ENCODE data around the gene QSER1.
"Not testable (repeated sequence)": the region's sequence is repeated elsewhere in the genome, so short reads cannot be mapped to it uniquely, and the experiment has no call there.

Gene QSER1

DNA sequence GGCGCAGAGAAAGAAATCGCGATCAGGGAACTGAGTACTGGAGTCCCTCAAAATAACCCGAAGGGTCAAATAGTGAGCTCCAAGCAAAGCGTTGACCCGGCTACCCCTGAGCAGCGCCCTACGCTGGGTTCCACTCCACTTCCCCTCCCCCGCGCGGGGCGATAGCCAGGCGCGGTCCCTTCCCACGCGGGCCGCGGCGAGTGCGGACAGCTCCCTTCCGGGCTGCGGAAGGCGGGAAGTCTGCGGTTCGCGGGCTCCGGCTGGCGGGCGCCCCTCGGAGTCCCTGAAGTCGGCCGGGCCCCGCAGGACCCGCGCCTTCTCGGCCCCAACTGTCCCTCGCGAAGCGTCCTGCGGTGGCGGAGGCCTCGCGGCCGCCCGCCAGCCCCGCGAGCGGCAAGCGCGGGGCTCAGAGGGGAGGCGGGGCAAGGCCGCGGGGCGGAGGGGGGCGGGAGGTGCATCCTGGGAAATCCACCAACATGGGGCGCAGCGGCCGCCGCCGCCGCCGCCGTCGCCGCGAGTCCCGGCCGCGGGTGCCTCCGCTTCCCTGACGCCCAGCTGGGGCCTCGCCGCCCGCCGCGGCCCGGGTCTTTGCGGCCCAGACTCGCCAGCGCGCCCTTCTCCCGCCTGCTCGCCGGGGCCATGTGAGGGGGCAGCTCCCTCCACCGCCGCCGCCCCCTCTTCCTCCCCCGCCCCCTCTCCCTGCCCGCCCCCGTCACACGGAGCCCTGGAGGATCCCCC is at the start of gene QSER1:
Gene QSER1, plus strand, starts transcription at position 457 of the 738 bp plus-strand sequence. CDS start 315 bp downstream, outside the sequence.
- DNase-seq (ENCODE audit: low read depth) = no peak

DNA sequence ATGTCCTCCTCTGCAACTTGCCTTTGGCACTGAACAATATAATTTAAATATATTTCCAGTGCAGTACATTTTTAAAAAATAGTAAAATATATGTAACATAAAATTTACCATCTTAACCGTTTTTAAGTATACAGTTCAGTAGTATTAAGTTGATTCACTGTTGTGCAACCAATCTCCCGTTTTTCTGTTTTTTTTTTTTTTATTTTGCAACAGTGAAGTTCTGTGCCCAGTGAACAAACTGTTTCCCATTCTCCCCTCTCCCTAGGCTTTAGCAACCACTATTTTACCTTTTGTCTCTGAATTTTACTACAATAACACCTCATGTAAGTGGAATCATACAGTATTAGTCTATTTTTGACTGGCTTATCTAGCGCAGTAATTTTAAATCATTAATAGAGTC is 49.1 kb upstream of the QSER1 start:
- no peak for DNase-seq (ENCODE audit: low read depth)

DNA sequence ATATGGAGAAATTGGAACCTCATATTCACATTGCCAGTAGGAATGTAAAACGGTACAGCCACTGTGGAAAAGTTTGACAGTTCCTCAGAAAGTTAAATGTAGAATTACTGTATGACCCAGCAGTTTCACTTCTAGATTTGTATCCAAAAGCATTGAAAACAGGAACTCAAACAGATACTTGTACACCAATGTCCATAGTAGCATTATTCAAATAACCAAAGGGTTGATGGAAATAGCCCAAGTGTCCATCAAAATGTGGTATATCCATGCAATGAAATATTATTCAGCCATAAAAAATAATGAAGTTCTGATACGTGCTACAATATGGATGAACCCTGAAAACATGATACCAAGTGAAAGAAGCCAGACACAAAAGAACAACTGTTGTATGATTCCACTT is 45.1 kb upstream of the QSER1 start:
- DNase-seq (ENCODE audit: low read depth) = no peak

GRCh38 chr11:32849761-32850160 is 42.9 kb upstream of the QSER1 start:
- DNase-seq (ENCODE audit: low read depth) = no peak

DNA sequence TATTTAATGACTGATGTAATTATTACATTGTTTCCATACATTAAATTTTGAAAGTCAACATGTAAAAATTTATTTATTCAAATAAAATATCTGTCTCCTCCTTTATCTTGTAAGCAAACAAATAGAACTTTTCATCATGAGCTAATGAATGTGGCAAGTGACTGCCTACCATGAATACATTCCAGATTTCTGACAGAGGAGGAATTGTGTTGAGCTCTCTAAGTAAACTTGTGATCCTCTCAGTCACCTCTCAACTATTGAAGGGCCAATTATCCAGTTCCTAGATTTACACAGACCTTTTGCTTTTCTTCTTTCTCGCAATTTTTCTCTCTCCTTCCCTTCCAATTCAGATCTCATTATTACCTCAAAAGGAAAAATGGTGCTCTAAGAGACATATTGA is 41.4 kb upstream of the QSER1 start:
- DNase-seq (ENCODE audit: low read depth) = no peak

DNA sequence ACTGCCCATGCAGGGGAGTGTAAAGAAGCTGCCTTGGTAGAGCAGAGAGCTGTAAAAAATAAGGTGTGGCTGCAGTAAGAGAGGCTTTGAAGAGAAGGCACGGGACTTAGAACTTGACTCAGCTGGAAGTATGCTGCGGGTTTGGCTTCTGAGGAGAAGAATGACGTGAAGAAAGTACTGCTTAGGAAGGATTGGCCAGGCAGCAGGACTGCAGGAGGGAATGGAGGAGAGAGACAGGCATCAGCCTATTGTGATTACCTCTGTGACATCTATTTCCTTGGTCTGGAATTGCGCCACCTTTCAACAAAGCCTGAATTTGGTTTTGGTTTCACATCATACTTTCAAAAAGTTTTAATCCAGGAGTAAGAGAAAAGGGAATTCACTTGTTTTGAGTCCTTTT is 40.4 kb upstream of the QSER1 start:
- DNase-seq (ENCODE audit: low read depth) = no peak

- DNase-seq (ENCODE audit: low read depth) = no peak
Measured at GRCh38 chr11:32855601-32856000, 37.0 kb upstream of the QSER1 start.

DNA sequence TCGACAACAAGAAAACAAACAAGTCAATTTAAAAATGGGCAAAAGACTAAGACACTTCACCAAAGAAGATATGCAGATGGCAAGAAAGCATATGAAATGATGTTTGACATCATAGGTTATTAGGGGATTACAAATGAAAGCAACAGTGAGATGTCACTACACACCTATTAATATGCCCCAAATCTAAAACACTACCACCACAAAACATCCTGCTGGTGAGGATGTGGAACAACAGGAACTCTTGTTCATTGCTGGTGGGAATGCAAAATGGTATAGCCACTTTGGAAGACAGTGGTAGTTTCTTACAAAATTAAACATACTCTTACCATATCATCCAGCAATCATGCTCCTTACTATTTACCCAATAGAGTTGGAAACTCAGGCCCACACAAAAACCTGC is 33.9 kb upstream of the QSER1 start:
- no peak for DNase-seq (ENCODE audit: low read depth)

DNA sequence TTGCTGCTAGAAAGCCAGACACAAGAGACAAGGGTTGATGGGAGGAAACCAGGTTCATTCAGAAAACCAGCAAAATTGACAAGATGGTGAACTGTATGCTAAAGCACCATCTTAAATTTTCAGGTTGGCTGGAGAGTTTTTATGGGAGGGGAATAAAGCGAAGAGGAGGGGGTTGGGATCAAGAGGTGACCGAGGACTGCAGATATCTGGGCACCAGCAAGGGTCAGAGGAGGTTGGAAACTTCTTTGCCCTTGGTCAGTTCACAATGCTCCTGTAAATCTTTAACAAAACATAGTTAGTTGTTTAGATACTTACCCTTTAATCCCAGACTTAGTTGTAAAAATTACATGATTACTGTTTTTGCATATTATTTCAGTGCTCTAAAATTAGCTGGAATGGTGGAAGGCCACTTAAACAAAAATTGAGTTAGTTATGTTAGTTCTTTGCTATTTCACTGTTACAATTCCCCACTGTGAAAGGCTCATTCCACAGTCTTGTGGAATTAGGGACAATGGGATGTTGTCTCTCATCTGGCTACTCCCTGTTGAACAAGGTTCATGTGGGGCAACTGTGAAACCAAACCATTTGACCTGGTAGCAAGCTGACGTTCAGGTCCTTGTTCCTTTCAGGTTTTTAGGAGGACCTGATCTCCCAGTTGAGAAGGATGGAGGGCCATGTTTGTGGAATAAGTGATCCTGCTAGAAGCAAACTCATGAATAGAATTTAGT is 30.6 kb upstream of the QSER1 start:
- DNase-seq (ENCODE audit: low read depth) = no peak

- no peak for DNase-seq (ENCODE audit: low read depth)
Measured at GRCh38 chr11:32864555-32864954, 28.1 kb upstream of the QSER1 start.

DNA sequence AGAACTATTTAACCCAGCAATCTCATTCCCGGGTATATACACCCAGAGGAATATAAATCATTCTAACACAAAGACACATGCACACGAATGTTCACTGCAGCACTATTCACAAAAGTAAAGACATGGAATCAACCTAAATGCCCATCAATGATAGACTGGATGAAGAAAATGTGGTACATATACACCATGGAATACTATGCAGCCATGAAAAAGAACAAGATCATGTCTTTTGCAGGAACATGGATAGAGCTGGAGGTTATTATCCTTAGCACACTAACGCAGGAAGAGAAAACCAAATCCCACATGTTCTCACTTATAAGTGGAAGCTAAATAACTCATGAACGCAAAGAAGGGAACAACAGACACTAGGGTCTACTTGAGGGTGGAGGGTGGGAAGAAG is 23.9 kb upstream of the QSER1 start:
- DNase-seq (ENCODE audit: low read depth) = not testable (repeated sequence)

DNA sequence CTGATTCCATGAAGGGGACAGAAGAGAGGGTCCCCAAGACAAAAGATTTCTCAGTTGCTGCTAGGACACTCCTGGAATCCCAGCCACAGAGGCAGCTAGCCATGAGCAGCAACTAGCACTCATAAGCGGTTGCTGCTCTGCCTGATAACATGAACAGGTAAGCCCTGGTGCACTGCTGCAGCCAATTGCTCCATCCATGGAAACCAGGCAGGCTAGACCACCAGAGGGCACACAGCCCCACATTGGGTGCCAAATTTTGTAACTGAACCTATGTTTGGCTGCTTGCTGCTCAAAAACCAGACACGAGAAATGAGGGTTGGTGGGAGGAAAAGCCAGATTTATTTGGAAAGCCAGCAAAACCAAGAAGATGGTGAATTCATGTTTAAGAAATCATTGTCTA is 21.9 kb upstream of the QSER1 start:
- DNase-seq (ENCODE audit: low read depth) = no peak

- no peak for DNase-seq (ENCODE audit: low read depth)
Measured at GRCh38 chr11:32874132-32874531, 18.5 kb upstream of the QSER1 start.

- no peak for DNase-seq (ENCODE audit: low read depth)
Measured at GRCh38 chr11:32881286-32881685, 11.3 kb upstream of the QSER1 start.

DNA sequence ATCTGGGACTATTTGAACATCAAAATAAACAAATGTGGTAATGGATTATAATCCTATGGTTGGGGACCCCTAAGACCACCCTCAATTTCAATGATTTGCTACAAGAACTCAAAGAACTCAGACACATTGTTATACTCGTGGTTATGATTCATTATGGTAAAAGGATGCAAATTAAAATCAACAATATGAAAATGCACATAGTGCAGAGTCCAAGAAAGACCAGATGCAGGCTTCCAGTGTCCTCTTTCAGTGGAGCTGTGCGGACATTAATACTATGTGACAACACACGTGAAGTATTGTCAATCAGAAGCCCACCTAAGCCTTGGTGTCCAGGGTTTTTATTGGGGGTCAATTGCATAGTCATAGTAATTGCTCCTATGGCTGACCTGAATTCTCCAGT is 9.2 kb upstream of the QSER1 start:
- DNase-seq (ENCODE audit: low read depth) = no peak

GRCh38 chr11:32884023-32884422 is 8.6 kb upstream of the QSER1 start:
- DNase-seq (ENCODE audit: low read depth) = no peak

- no peak for DNase-seq (ENCODE audit: low read depth)
Measured at GRCh38 chr11:32884770-32885384, 7.7 kb upstream of the QSER1 start.

DNA sequence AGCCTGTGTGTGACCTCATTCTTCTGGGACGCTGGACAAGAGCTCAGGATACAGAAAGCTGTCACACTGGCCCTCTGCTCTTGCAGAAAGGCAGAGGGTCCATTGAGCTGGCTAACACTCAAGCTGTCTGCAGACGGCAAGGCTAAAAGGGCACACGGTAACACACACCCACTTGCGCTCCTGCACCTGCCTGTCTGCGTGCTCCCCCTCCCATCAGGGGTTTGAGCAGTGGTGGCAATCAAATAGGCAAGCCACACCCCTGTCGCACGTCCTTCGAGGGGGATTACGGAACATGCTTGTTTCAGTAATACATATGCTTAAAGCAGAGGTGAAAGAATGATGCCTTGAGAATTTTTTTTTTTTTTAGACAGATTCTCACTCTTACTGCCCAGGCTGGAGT is 7.1 kb upstream of the QSER1 start:
- no peak for DNase-seq (ENCODE audit: low read depth)

DNA sequence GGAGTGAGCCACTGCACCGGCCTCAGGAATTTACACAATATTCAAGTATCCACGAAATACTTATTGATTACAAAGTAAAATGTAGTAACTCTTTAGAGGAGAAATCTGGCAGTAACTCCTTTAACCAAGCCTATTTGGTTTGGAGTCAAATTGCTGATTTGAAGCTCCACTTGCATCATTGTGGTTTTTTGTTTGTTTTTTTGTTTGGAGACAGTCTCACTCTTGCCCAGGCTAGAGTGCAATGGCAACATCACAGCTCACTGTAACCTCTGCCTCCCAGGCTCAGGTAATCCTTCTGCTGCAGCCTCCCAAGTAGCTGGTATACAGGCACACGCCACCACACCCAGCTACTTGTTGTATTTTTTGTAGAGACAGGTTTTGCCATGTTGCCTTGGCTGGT is 6.4 kb upstream of the QSER1 start:
- no peak for DNase-seq (ENCODE audit: low read depth)

DNA sequence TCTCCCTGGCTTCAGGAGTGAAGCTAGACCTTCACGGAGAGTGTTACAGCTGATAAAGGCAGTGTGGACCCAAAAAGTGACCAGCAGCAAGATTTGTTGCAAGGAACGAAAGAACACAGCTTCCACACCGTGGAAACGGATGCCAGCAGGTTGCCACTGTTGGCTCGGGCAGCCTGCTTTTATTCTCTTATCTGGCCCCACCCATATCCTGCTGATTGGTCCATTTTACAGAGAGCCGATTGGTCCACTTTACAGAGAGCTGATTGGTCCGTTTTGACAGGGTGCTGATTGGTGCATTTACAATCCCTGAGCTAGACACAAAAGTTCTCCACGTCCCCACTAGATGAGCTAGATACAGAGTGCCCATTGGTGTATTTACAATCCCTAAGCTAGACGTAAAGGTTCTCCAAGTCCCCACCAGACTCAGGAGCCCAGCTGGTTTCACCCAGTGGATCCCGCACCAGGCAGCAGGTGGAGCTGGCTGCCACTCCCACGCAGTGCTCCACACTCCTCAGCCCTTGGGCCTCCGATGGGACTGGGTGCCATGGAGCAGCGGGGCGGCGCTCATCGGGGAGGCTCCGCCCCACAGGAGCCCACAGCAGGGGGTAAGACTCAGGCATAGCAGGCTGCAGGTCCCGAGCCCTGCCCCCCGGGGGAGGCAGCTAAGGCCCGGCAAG is 4.8 kb upstream of the QSER1 start:
- not testable (repeated sequence) for DNase-seq (ENCODE audit: low read depth)

GRCh38 chr11:32888384-32888710 is 4.3 kb upstream of the QSER1 start:
- not testable (repeated sequence) for DNase-seq (ENCODE audit: low read depth)

GRCh38 chr11:32888805-32889204 is 3.8 kb upstream of the QSER1 start:
- DNase-seq (ENCODE audit: low read depth) = no peak

All from GM04504 (cell line).